Sigmoid colon (tissue), 4 donors: Measurements from ENCODE around the gene POLR3K.

Experiments used
- EP300 ChIP-seq, 4 donors: sonication (generic); formaldehyde crosslinking; IDR thresholded peaks; one replicate each; pipeline ENCODE4 v1.6.1; 2017; ENCODE audit warnings: antibody characterized with exemption in 4 of 4
- POLR2A ChIP-seq, 2 donors: fragments of 450-650 bp; IDR thresholded peaks; one replicate each; pipeline ENCODE4 v1.6.1; 2016; ENCODE audit warnings: antibody characterized with exemption in 2 of 2, mild to moderate bottlenecking in 2 of 2, moderate library complexity in 2 of 2
- POLR2AphosphoS5 ChIP-seq, 4 donors: sonication (generic); formaldehyde crosslinking; IDR thresholded peaks; one replicate each; pipeline ENCODE4 v1.6.1; 2017; ENCODE audit warnings: antibody characterized with exemption in 4 of 4
- TF ChIP-seq, protein P1 (sequence below), 4 experiments: fragments of 450-650 bp in 3 of 4; fragments of 200-600 bp in 1 of 4; IDR thresholded peaks; one replicate each; pipeline ENCODE4 v1.5.1; 2016 to 2019; ENCODE audit warnings: antibody characterized with exemption in 4 of 4, mild to moderate bottlenecking in 3 of 4, moderate library complexity in 2 of 4

DNA sequence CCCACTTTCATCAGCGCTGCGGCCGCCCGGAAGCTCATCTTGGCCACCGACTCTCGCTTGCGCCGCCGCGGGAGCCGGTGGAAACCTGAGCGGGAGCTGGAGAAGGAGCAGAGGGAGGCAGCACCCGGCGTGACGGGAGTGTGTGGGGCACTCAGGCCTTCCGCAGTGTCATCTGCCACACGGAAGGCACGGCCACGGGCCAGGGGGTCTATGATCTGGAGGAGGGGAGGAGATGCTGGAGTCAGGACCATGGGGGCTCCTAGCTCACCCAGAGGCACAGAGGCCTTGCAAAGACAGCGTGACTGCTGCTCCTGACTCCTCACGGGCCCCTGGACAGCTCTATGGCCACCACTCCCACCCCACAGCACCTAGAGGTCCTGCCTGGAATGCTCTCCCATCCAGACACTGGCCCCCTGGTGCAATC, 9.6 kb upstream of the POLR3K start:
- no peak for TF ChIP-seq POLR2A (IDR thresholded peaks at IDR 0.05)
- TF ChIP-seq, protein P1, sequence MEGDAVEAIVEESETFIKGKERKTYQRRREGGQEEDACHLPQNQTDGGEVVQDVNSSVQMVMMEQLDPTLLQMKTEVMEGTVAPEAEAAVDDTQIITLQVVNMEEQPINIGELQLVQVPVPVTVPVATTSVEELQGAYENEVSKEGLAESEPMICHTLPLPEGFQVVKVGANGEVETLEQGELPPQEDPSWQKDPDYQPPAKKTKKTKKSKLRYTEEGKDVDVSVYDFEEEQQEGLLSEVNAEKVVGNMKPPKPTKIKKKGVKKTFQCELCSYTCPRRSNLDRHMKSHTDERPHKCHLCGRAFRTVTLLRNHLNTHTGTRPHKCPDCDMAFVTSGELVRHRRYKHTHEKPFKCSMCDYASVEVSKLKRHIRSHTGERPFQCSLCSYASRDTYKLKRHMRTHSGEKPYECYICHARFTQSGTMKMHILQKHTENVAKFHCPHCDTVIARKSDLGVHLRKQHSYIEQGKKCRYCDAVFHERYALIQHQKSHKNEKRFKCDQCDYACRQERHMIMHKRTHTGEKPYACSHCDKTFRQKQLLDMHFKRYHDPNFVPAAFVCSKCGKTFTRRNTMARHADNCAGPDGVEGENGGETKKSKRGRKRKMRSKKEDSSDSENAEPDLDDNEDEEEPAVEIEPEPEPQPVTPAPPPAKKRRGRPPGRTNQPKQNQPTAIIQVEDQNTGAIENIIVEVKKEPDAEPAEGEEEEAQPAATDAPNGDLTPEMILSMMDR (IDR thresholded peaks at IDR 0.05), result no peak
- TF ChIP-seq POLR2AphosphoS5 (IDR thresholded peaks at IDR 0.05), result no peak
- no peak for TF ChIP-seq EP300 (IDR thresholded peaks at IDR 0.05)
